Endothelial cell of umbilical vein (primary cell): ENCODE results near the gene CEP95. TPM values are rescaled to one million over a fixed set of nuclear protein-coding genes. Genes with fewer than 3 reads are reported as not detected.
A peak's percentile ranks its signal among the peaks of the same experiment; 100 is the strongest.

ENCODE experiments used
- BruUV-seq: library from RNA; stranded (reverse); fragments of 400-500 nt; replicated peaks from 2 replicates; lab custom pipeline; 2021; lab: Mats Ljungman, UMichigan
- CTCF ChIA-PET: fragments of 300-600, 350-600 bp; sonication (Branson Sonifier 250); formaldehyde crosslinking; loops from one replicate; lab custom pipeline; 2021; ENCODE audit warnings: antibody characterized with exemption, inconsistent platforms; lab: Charles Lee
- POLR2A ChIA-PET: fragments of 300-600, 350-600 bp; sonication (Branson Sonifier 250); formaldehyde crosslinking; loops from one replicate; lab custom pipeline; 2021; ENCODE audit warnings: antibody characterized with exemption, inconsistent platforms; lab: Charles Lee
- DNase-seq: peaks from one replicate; pipeline ENCODE4 v3.0.0-alpha.2; 2011; ENCODE audit warnings: low read depth, low spot score
- FAIRE-seq: peaks from 2 replicates; lab custom pipeline; 2011; peaks lifted over from hg19 to GRCh38; lab: Jason Lieb, UNC
- H2AFZ ChIP-seq: 2 replicates; pipeline ENCODE4 v1.6.0; 2012; ENCODE audit warnings: low read depth, low read length, control low read depth, inconsistent platforms
- H3K27ac ChIP-seq: 2 replicates; pipeline ENCODE4 v1.5.1; 2011; ENCODE audit warnings: low read depth, mild to moderate bottlenecking, control low read depth, low read length, moderate library complexity; ENCODE audit not compliant: insufficient read depth
- H3K27me3 ChIP-seq, 2 experiments: 2 replicates each; pipeline versions ENCODE4 v1.6.0 to v1.6.1; 2011; ENCODE audit warnings: low read length in 2 of 2, mixed read lengths in 1 of 2; ENCODE audit not compliant: control insufficient read depth in 2 of 2, insufficient read depth in 2 of 2
- H3K36me3 ChIP-seq, 2 experiments: 2 replicates in 1 of 2; 3 replicates in 1 of 2; pipeline ENCODE4 v1.5.1; 2011; ENCODE audit warnings: low read length in 2 of 2, mild to moderate bottlenecking in 1 of 2, moderate library complexity in 1 of 2; ENCODE audit not compliant: control insufficient read depth in 2 of 2, insufficient read depth in 2 of 2; ENCODE audit errors: extremely low read depth in 1 of 2
- H3K4me1 ChIP-seq: 3 replicates; pipeline ENCODE4 v1.5.1; 2011; ENCODE audit warnings: mild to moderate bottlenecking, low read length; ENCODE audit not compliant: control insufficient read depth, insufficient read depth; ENCODE audit errors: extremely low read depth
- H3K4me2 ChIP-seq: 2 replicates; pipeline ENCODE4 v1.6.1; 2011; ENCODE audit warnings: low read length, control low read depth, mixed read lengths; ENCODE audit not compliant: insufficient read depth
- H3K4me3 ChIP-seq, 3 experiments: fragments of 200-600 bp in 1 of 3; sonication (generic), shearing (Covaris generic) in 1 of 3; replicated peaks in 1 of 3; 2 replicates each; pipeline ENCODE4 v1.5.1; 2011 to 2016; ENCODE audit warnings: control low read depth in 3 of 3, low read length in 3 of 3, mild to moderate bottlenecking in 2 of 3, inconsistent platforms in 1 of 3, low read depth in 1 of 3, moderate library complexity in 1 of 3; ENCODE audit not compliant: insufficient read depth in 1 of 3
- H3K79me2 ChIP-seq: 2 replicates; pipeline ENCODE4 v1.6.0; 2012; ENCODE audit warnings: low read length, inconsistent platforms; ENCODE audit not compliant: control insufficient read depth, insufficient read depth
- H3K9ac ChIP-seq: replicated peaks from 2 replicates; pipeline ENCODE3; 2011; ENCODE audit warnings: low read length, control low read depth; ENCODE audit not compliant: insufficient read depth; ENCODE audit errors: extremely low read depth
- H3K9me1 ChIP-seq: replicated peaks from 3 replicates; pipeline ENCODE4 v1.6.0; 2011; ENCODE audit warnings: mild to moderate bottlenecking, low read length; ENCODE audit not compliant: control insufficient read depth, insufficient read depth; ENCODE audit errors: extremely low read depth
- H3K9me3 ChIP-seq: replicated peaks from 2 replicates; pipeline ENCODE4 v1.5.1; 2012; ENCODE audit warnings: low read length, inconsistent platforms; ENCODE audit not compliant: control insufficient read depth, insufficient read depth
- H4K20me1 ChIP-seq: replicated peaks from 2 replicates; pipeline ENCODE3; 2011; ENCODE audit warnings: mild to moderate bottlenecking, low read length; ENCODE audit not compliant: control insufficient read depth, insufficient read depth; ENCODE audit errors: extremely low read depth
- CTCF ChIP-seq, 2 donors: IDR thresholded peaks; 1 replicate in 1 of 2; 2 replicates in 1 of 2; pipeline ENCODE4 v1.5.1; 2011; ENCODE audit warnings: low read length in 2 of 2, mild to moderate bottlenecking in 2 of 2, moderate library complexity in 2 of 2, control low read depth in 1 of 2, inconsistent platforms in 1 of 2, low read depth in 1 of 2; ENCODE audit not compliant: insufficient read depth in 1 of 2; ENCODE audit errors: extremely low read depth in 1 of 2
- EZH2 ChIP-seq: IDR thresholded peaks from 2 replicates; pipeline ENCODE4 v1.6.1; 2012; ENCODE audit warnings: borderline replicate concordance, low read depth, mild to moderate bottlenecking, moderate library complexity, low read length, inconsistent platforms; ENCODE audit not compliant: severe bottlenecking
- FOS ChIP-seq: IDR thresholded peaks from 2 replicates; pipeline ENCODE4 v1.6.1; 2011; ENCODE audit warnings: mild to moderate bottlenecking, low read length, moderate library complexity, borderline replicate concordance; ENCODE audit not compliant: insufficient read depth
- GATA2 ChIP-seq: IDR thresholded peaks from 2 replicates; pipeline ENCODE4 v1.7.0; 2011; ENCODE audit warnings: low read depth, mild to moderate bottlenecking, moderate library complexity, mixed read lengths, low read length; ENCODE audit not compliant: insufficient read length, insufficient read depth
- JUN ChIP-seq: IDR thresholded peaks from 2 replicates; pipeline ENCODE4 v1.6.1; 2011; ENCODE audit warnings: borderline replicate concordance, low read depth; ENCODE audit not compliant: insufficient read length, insufficient read depth
- MAX ChIP-seq: IDR thresholded peaks from 2 replicates; pipeline ENCODE4 v1.6.1; 2011; ENCODE audit not compliant: insufficient read depth, insufficient read length
- MYC ChIP-seq: IDR thresholded peaks from one replicate; pipeline ENCODE4 v1.6.1; 2011; ENCODE audit warnings: mild to moderate bottlenecking, low read depth, low read length
- POLR2A ChIP-seq: IDR thresholded peaks from 2 replicates; pipeline ENCODE4 v1.6.1; 2012; ENCODE audit warnings: low read depth, mild to moderate bottlenecking, control low read depth, low read length
- POLR2AphosphoS5 ChIP-seq: IDR thresholded peaks from 2 replicates; pipeline ENCODE4 v1.6.1; 2012; ENCODE audit warnings: low read depth, mild to moderate bottlenecking, control low read depth, low read length, moderate library complexity; ENCODE audit not compliant: insufficient read depth
- dilution Hi-C: fragments of 300-500 bp; cut with MboI; formaldehyde crosslinking; loops from one replicate; pipeline ENCODE4 v1.15.0; 2019; ENCODE audit warnings: low sequenced_read_pairs; ENCODE audit not compliant: extremely low pct_ligation_motif_present
- intact Hi-C: fragments of 100-400 bp; cut with micrococcal nuclease; formaldehyde crosslinking; loops from one replicate; pipeline ENCODE4 v1.10.0; 2022
- polyA plus RNA-seq, 4 experiments: library from polyadenylated mRNA; depleted of rRNA in 3 of 4; stranded (reverse) in 3 of 4; unstranded in 1 of 4; fragments of >200 nt; gene quantifications; 2 replicates each; pipeline versions ENCODE4 v1.2.1 to v1.2.3, GENCODE V29; 2011 to 2012; ENCODE audit warnings: missing spikeins in 1 of 4
- total RNA-seq: library from RNA; stranded (reverse); gene quantifications from 2 replicates; pipeline ENCODE4 v1.2.3, GENCODE V29; 2021

Gene CEP95
- total and polyA plus RNA-seq, 2 donors (not counting 3 experiments of a cell fraction or from before 2014, with no cell fraction given): 14.1 to 35.5 TPM

DNA sequence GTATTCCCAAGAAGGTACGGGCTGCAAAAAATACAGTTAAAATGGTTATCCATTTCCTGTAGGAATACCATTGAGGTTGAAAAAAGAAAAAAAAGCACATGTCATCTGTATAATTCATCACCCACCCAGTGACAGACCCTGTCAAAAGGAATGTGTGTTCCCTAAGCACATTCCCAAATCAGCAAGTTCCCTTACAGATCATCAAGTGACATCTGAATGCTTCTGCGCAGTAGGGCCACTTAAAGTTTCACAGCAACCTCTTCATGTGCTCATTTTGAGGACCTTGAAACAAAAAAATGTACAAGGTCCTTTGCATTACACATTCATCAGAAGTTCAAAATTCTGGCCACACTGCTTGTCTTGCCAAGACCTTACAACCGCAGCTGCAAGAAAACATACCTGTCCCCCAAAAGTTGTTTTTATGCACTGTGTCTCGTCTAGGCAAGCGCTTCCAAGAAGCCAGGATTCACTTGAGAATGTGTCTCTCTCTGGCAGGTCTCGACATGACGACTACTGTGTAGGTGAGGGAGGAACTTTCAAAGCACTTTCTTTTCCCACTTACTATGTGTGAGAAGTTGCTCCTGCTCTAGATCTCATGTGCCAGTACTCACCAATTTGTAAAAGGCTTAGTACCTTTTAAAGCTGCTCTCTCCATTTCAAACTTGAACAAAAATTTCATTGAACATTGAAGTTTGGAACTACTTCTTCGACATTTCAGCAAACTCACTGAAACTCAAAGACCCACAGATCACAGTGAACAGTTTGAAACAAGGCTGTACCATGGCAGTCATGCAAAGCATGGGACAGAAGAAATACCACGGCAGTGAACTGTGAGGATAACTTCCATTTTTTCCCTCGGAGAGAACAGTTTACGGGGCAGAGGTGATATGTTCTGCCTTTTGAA lies 5.7 kb upstream of the CEP95 start:
- Histone ChIP-seq H3K4me2 (no peak overlapping the region), H3K9ac (no peak overlapping the region)

DNA sequence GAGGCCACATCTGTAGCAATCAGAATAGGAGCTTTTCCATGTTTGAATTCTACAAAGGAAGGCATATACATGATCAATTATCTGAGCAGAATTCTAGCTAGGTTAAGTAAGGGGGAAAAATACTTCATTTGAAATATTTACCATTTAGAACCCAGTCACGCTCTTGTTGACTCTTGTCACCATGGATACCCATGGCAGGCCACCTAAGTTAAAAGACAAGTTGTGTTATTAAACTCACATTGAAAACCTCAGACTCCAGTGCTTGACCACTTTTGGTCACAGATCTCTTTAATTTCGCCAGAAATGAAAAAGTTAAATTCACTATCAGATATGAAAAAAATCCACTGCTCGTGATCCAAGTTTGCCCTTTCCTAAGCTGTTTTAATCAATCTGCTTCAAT lies 4.8 kb upstream of the CEP95 start:
- no TSS peak for BruUV-seq
- CTCF ChIA-PET: no interaction called here
- peaks cover 44 to 67% of the 10 kb centered on the region in 2 experiments for H3K36me3 ChIP-seq

More for the DNA sequence above, 5.7 kb upstream of the CEP95 start:
- Histone ChIP-seq H3K9me3 (no peaks in the 10 kb centered on the region), H3K79me2 (peaks cover 70% of the 10 kb centered on the region), H4K20me1 (peaks cover 41% of the 10 kb centered on the region), H2AFZ (no peak overlapping the region), H3K9me1 (no peaks in the 10 kb centered on the region), H3K4me3 (no peak overlapping the region), H3K4me1 (peaks cover 67% of the 10 kb centered on the region), H3K36me3 (peaks cover 44 to 67% of the 10 kb centered on the region in 2 experiments), H3K27me3 (no peaks in the 10 kb centered on the region), H3K27ac (no peak overlapping the region)
- BruUV-seq: no TSS peak
- dilution Hi-C loops (no loop called here), intact Hi-C loops (loop anchor here (10.0 kb wide), 1 partner anchor 244 kb away; no protein-coding TSS in a partner anchor)
- no peak for TF ChIP-seq JUN
- TF ChIP-seq GATA2: no peak
- peak; percentile 40 for TF ChIP-seq POLR2A
- DNase-seq (no peak), FAIRE-seq (no peak)
- ChIA-PET CTCF (no interaction called here), POLR2A (no interaction called here)

More for the DNA sequence above, 4.8 kb upstream of the CEP95 start:
- Histone ChIP-seq H4K20me1 (peaks cover 41% of the 10 kb centered on the region), H3K27me3 (no peaks in the 10 kb centered on the region), H2AFZ (no peak overlapping the region), H3K27ac (no peak overlapping the region), H3K4me2 (no peak overlapping the region), H3K9me1 (no peaks in the 10 kb centered on the region), H3K9me3 (no peaks in the 10 kb centered on the region), H3K4me3 (no peak overlapping the region), H3K4me1 (peaks cover 65% of the 10 kb centered on the region), H3K79me2 (peaks cover 66% of the 10 kb centered on the region), H3K9ac (no peak overlapping the region)
- dilution Hi-C loops (no loop called here), intact Hi-C loops (loop anchor here (10.0 kb wide), 1 partner anchor 243 kb away; no protein-coding TSS in a partner anchor)
- no peak for DNase-seq
- FAIRE-seq: no peak
- POLR2A ChIA-PET: no interaction called here
- TF ChIP-seq MAX (no peak), EZH2 (no peak), FOS (no peak), POLR2AphosphoS5 (no peak), POLR2A (no peak), GATA2 (no peak), JUN (no peak), CTCF (IDR thresholded peaks at IDR 0.05; ENCODE audit: extremely low read depth in 1 of 2, insufficient read depth in 1 of 2, low read depth in 1 of 2, low read length in 2 of 2) (no peak), MYC (no peak)
